HepG2 (cell line): ENCODE measurements around the gene SRSF10. TPM values are rescaled to one million over a fixed set of nuclear protein-coding genes. Genes with fewer than 3 reads are reported as not detected.

ENCODE experiments used
- BCL6 ChIP-seq: IDR thresholded peaks from 2 replicates; pipeline ENCODE4 v1.6.1; 2016; ENCODE audit warnings: missing genetic modification reagents, missing compliant biosample characterization
- CAMTA2 ChIP-seq: sonication (generic); formaldehyde crosslinking; IDR thresholded peaks from 2 replicates; pipeline ENCODE4 v1.4.0; 2020; ENCODE audit warnings: mild to moderate bottlenecking, missing genetic modification reagents, borderline replicate concordance
- CEBPG ChIP-seq: IDR thresholded peaks from 2 replicates; pipeline ENCODE4 v1.6.1; 2016
- ELF4 ChIP-seq: sonication (generic); formaldehyde crosslinking; IDR thresholded peaks from 2 replicates; pipeline ENCODE4 v1.5.0; 2020; ENCODE audit warnings: missing genetic modification reagents, mild to moderate bottlenecking, moderate library complexity, borderline replicate concordance
- FOXA1 ChIP-seq, 2 experiments: fragments of 450-650 bp in 1 of 2; sonication (generic) in 1 of 2; formaldehyde crosslinking in 1 of 2; IDR thresholded peaks; 2 replicates each; pipeline versions ENCODE4 v1.4.0 to v1.6.1; 2016 to 2020; ENCODE audit warnings: missing genetic modification reagents in 1 of 2
- HNRNPH1 ChIP-seq: fragments of 200-400 bp; formaldehyde crosslinking; optimal IDR thresholded peaks from 2 replicates; pipeline ENCODE3; 2017; ENCODE audit warnings: mild to moderate bottlenecking, low read depth, low read length
- NFE2L2 ChIP-seq: fragments of 150-350 bp; IDR thresholded peaks from 2 replicates; pipeline ENCODE4 v1.6.1; 2014; ENCODE audit warnings: low read length
- NFIB ChIP-seq: sonication (generic); formaldehyde crosslinking; IDR thresholded peaks from 2 replicates; pipeline ENCODE4 v1.9.0; 2021; ENCODE audit warnings: missing genetic modification reagents, mild to moderate bottlenecking, borderline replicate concordance
- PAF1 ChIP-seq: IDR thresholded peaks from 2 replicates; pipeline ENCODE4 v1.6.1; 2016; ENCODE audit warnings: missing genetic modification reagents, missing compliant biosample characterization
- RAD51 ChIP-seq: fragments of 450-650 bp; IDR thresholded peaks from 2 replicates; pipeline ENCODE4 v1.6.1; 2016; ENCODE audit warnings: borderline replicate concordance
- REXO4 ChIP-seq: sonication (generic); formaldehyde crosslinking; IDR thresholded peaks from 2 replicates; pipeline ENCODE4 v1.8.0; 2022; ENCODE audit warnings: missing genetic modification reagents, mild to moderate bottlenecking, borderline replicate concordance
- SAP130 ChIP-seq: IDR thresholded peaks from 2 replicates; pipeline ENCODE4 v1.6.1; 2016; ENCODE audit warnings: low read depth
- SIN3A ChIP-seq: IDR thresholded peaks from 2 replicates; pipeline ENCODE4 v1.6.1; 2011; ENCODE audit warnings: low read depth, mild to moderate bottlenecking, control low read depth, low read length, borderline replicate concordance
- SKI ChIP-seq: fragments of 450-650 bp; IDR thresholded peaks from one replicate; pipeline ENCODE4 v1.6.1; 2018; ENCODE audit warnings: mild to moderate bottlenecking; ENCODE audit not compliant: partially characterized antibody
- SMARCC2 ChIP-seq: fragments of 450-650 bp; IDR thresholded peaks from 2 replicates; pipeline ENCODE4 v1.6.1; 2017; ENCODE audit warnings: antibody characterized with exemption, mild to moderate bottlenecking
- SP2 ChIP-seq: sonication (generic); formaldehyde crosslinking; IDR thresholded peaks from 2 replicates; pipeline ENCODE4 v1.5.1; 2020; ENCODE audit warnings: mild to moderate bottlenecking, missing genetic modification reagents
- SRSF4 ChIP-seq: fragments of 200-400 bp; formaldehyde crosslinking; IDR thresholded peaks from one replicate; pipeline ENCODE4 v1.6.1; 2018; ENCODE audit warnings: mild to moderate bottlenecking, low read depth, low read length, moderate library complexity; ENCODE audit not compliant: poor library complexity, severe bottlenecking
- ZBTB7B ChIP-seq: sonication (generic); formaldehyde crosslinking; IDR thresholded peaks from 2 replicates; pipeline ENCODE4 v1.4.0; 2020; ENCODE audit warnings: missing genetic modification reagents
- ZNF264 ChIP-seq: sonication (generic); formaldehyde crosslinking; IDR thresholded peaks from 2 replicates; pipeline ENCODE4 v1.4.0; 2020; ENCODE audit warnings: missing genetic modification reagents
- polyA plus RNA-seq, 8 experiments: library from polyadenylated mRNA; depleted of rRNA in 3 of 8; stranded (reverse) in 7 of 8; unstranded in 1 of 8; fragments of >200 nt; fragmentation: Illumina TruSeq in 4 of 8; extraction: Trizol in 4 of 8; gene quantifications; 2 replicates each; pipeline versions ENCODE4 v1.2.1 to v1.2.3, GENCODE V29; 2011 to 2016; ENCODE audit warnings: low read depth in 4 of 8, missing spikeins in 1 of 8, mixed read lengths in 1 of 8; ENCODE audit not compliant: insufficient read depth in 1 of 8
- total RNA-seq, 5 experiments: library from RNA; depleted of rRNA; stranded (reverse); fragments of >200 nt; fragmentation: Illumina TruSeq; extraction: Trizol; gene quantifications; 2 replicates each; pipeline ENCODE4 v1.2.3, GENCODE V29; 2016; ENCODE audit warnings: low read depth in 1 of 5
- TF ChIP-seq, protein P1 (sequence below): sonication (generic); formaldehyde crosslinking; IDR thresholded peaks from 2 replicates; pipeline ENCODE4 v1.5.1; 2020; ENCODE audit warnings: missing genetic modification reagents, mild to moderate bottlenecking, borderline replicate concordance
- TF ChIP-seq, protein P2 (sequence below): IDR thresholded peaks from 2 replicates; pipeline ENCODE4 v1.6.1; 2016; ENCODE audit warnings: low read depth
- TF ChIP-seq, protein P3 (sequence below): sonication (generic); formaldehyde crosslinking; IDR thresholded peaks from 2 replicates; pipeline ENCODE4 v1.4.0; 2020; ENCODE audit warnings: missing genetic modification reagents, borderline replicate concordance

The SRSF10 gene
- total and polyA plus RNA-seq, 2 of the 13 experiments (the other 11 are each of a cell fraction or from before 2014, with no cell fraction given): 126 to 186 TPM

DNA sequence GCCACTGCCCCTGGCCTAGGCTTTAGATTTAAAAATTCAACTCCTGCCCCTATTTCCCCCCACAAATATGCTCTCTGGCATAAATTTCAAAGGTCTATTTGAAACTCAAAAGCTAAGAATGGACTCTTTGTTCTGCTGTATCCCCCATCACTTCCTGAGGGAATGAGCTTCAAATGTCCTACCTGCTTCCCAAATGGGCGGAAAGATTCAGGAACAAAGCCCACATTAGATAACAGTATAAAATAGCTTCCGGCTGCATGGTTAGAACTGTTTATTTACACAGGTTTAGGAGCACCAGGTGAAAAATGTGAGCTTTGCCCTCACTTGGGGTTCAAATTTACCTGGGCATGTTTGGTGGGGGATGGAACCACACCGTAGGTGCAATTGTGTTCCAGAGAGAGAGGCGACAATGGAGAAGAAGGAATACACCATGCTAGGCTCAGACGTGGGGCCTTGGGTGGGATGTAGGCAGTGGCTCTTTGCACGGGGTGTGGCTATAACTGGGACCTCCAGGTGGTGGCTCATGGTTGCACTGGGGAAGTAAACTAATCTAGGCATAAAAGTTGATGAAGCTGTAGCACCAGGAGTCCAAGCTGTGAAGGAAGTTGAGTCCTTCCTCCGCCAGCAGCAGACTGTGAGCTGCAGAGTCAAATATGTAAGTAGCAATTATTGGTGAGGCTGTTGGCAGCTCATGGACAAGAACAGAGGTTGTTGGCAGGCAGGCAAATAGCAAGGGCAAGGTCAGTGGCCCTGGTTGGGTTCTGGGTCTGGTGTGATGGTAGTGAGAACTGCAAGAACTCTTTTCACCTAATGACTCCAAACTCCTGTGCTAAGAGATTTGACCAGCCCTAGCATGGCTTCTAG, 41.5 kb upstream of the SRSF10 start (continued):
- TF ChIP-seq, protein P1, sequence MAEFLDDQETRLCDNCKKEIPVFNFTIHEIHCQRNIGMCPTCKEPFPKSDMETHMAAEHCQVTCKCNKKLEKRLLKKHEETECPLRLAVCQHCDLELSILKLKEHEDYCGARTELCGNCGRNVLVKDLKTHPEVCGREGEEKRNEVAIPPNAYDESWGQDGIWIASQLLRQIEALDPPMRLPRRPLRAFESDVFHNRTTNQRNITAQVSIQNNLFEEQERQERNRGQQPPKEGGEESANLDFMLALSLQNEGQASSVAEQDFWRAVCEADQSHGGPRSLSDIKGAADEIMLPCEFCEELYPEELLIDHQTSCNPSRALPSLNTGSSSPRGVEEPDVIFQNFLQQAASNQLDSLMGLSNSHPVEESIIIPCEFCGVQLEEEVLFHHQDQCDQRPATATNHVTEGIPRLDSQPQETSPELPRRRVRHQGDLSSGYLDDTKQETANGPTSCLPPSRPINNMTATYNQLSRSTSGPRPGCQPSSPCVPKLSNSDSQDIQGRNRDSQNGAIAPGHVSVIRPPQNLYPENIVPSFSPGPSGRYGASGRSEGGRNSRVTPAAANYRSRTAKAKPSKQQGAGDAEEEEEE (CRISPR knock-in tag): no peak
- TF ChIP-seq HNRNPH1 (no peak), SIN3A (no peak), SKI (no peak), SMARCC2 (no peak), RAD51 (no peak), CEBPG (peak; percentile 63), ELF4 (CRISPR knock-in tag) (peak; percentile 88), BCL6 (CRISPR knock-in tag) (peak; percentile 86), CAMTA2 (CRISPR knock-in tag) (no peak), ZBTB7B (CRISPR knock-in tag) (peak; percentile 89), SRSF4 (no peak), SAP130 (CRISPR knock-in tag) (peak; percentile 92), SP2 (0 out of 2 replicates have a peak, but pooled peaks have one; percentile 23), ZNF264 (CRISPR knock-in tag) (0 out of 2 replicates have a peak, but pooled peaks have one; percentile 43), NFIB (CRISPR knock-in tag) (no peak), REXO4 (CRISPR knock-in tag) (no peak), PAF1 (CRISPR knock-in tag) (no peak), NFE2L2 (no peak), FOXA1 (IDR thresholded peaks at IDR 0.05) (peak; percentile 56; the same call in 1 of the 2 replicates), FOXA1 (CRISPR knock-in tag; IDR thresholded peaks at IDR 0.05) (peak; percentile 87)
- TF ChIP-seq, protein P2, sequence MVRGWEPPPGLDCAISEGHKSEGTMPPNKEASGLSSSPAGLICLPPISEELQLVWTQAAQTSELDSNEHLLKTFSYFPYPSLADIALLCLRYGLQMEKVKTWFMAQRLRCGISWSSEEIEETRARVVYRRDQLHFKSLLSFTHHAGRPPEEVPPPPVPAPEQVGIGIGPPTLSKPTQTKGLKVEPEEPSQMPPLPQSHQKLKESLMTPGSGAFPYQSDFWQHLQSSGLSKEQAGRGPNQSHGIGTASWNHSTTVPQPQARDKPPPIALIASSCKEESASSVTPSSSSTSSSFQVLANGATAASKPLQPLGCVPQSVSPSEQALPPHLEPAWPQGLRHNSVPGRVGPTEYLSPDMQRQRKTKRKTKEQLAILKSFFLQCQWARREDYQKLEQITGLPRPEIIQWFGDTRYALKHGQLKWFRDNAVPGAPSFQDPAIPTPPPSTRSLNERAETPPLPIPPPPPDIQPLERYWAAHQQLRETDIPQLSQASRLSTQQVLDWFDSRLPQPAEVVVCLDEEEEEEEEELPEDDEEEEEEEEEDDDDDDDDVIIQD (CRISPR knock-in tag): peak; percentile 71
- TF ChIP-seq, protein P3, sequence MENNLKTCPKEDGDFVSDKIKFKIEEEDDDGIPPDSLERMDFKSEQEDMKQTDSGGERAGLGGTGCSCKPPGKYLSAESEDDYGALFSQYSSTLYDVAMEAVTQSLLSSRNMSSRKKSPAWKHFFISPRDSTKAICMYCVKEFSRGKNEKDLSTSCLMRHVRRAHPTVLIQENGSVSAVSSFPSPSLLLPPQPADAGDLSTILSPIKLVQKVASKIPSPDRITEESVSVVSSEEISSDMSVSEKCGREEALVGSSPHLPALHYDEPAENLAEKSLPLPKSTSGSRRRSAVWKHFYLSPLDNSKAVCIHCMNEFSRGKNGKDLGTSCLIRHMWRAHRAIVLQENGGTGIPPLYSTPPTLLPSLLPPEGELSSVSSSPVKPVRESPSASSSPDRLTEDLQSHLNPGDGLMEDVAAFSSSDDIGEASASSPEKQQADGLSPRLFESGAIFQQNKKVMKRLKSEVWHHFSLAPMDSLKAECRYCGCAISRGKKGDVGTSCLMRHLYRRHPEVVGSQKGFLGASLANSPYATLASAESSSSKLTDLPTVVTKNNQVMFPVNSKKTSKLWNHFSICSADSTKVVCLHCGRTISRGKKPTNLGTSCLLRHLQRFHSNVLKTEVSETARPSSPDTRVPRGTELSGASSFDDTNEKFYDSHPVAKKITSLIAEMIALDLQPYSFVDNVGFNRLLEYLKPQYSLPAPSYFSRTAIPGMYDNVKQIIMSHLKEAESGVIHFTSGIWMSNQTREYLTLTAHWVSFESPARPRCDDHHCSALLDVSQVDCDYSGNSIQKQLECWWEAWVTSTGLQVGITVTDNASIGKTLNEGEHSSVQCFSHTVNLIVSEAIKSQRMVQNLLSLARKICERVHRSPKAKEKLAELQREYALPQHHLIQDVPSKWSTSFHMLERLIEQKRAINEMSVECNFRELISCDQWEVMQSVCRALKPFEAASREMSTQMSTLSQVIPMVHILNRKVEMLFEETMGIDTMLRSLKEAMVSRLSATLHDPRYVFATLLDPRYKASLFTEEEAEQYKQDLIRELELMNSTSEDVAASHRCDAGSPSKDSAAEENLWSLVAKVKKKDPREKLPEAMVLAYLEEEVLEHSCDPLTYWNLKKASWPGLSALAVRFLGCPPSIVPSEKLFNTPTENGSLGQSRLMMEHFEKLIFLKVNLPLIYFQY (CRISPR knock-in tag): no peak
